ENCODE data around the gene SPOCK1.

- TF ChIP-seq ZSCAN29 (IDR thresholded peaks at IDR 0.05) = no peak
- TF ChIP-seq CTCF (IDR thresholded peaks at IDR 0.05 in 2 of 3, conservative IDR thresholded peaks at IDR 0.05 in 1 of 3; ENCODE audit: insufficient read depth in 2 of 3, low read depth in 1 of 3, low read length in 3 of 3) = no peak
- TF ChIP-seq ZBTB26 (CRISPR knock-in tag; IDR thresholded peaks at IDR 0.05) = no peak
- TF ChIP-seq ZFX (CRISPR knock-in tag; IDR thresholded peaks at IDR 0.05) = no peak
- no peak for TF ChIP-seq TRIM24 (IDR thresholded peaks at IDR 0.05)
- no peak for TF ChIP-seq TAF1 (IDR thresholded peaks at IDR 0.05; ENCODE audit: control insufficient read depth, extremely low read depth, insufficient read depth, low read length, severe bottlenecking)
- TF ChIP-seq ZNF511 (CRISPR knock-in tag; IDR thresholded peaks at IDR 0.05) = no peak
- TF ChIP-seq ATF1 (CRISPR knock-in tag; IDR thresholded peaks at IDR 0.05) = no peak
- no peak for TF ChIP-seq ATF1 (tag; IDR thresholded peaks at IDR 0.05)
- no peak for TF ChIP-seq SMARCC2 (IDR thresholded peaks at IDR 0.05; ENCODE audit: low read depth)
- no peak for TF ChIP-seq KDM5B (IDR thresholded peaks at IDR 0.05; ENCODE audit: insufficient replicate concordance, low read depth, low read length)
- no peak for TF ChIP-seq L3MBTL2 (IDR thresholded peaks at IDR 0.05)
These were observed 22.1 kb upstream of the SPOCK1 start for GRCh38 chr5:137521246-137521645.
